Transverse colon (tissue), 4 donors: ENCODE data around the gene IL15. TPM values are rescaled to one million over a fixed set of nuclear protein-coding genes. Genes with fewer than 3 reads are reported as not detected.
"Not testable (repeated sequence)": the region's sequence is repeated elsewhere in the genome, so short reads cannot be mapped to it uniquely, and the experiment has no call there.

Source experiments
- DNase-seq: peaks from one replicate; pipeline ENCODE4 v3.0.0-alpha.2; 2019
- H3K27ac ChIP-seq, 4 donors: fragments of 200-600 bp; sonication (generic); 2 replicates each; pipeline ENCODE4 v1.5.1; 2016 to 2018; ENCODE audit warnings: inconsistent platforms in 4 of 4
- H3K27me3 ChIP-seq: fragments of 200-600 bp; sonication (generic); 2 replicates; pipeline ENCODE4 v1.5.1; 2017; ENCODE audit warnings: inconsistent platforms
- H3K36me3 ChIP-seq, 4 donors: fragments of 200-600 bp; sonication (generic); 2 replicates each; pipeline ENCODE4 v1.5.1; 2017 to 2019; ENCODE audit warnings: inconsistent platforms in 4 of 4
- H3K4me1 ChIP-seq, 4 donors: fragments of 200-600 bp; sonication (generic); 2 replicates each; pipeline ENCODE4 v1.5.1; 2017 to 2020; ENCODE audit warnings: inconsistent platforms in 4 of 4
- H3K4me3 ChIP-seq, 4 donors: fragments of 200-600 bp; sonication (generic); 1 replicate in 1 of 4; 2 replicates in 3 of 4; pipeline versions ENCODE4 v1.5.1 to v1.6.1; 2017 to 2019; ENCODE audit warnings: inconsistent platforms in 4 of 4
- H3K9me3 ChIP-seq, 2 donors: fragments of 200-600 bp; sonication (generic); 2 replicates each; pipeline ENCODE4 v1.5.1; 2017 to 2019; ENCODE audit warnings: inconsistent platforms in 2 of 2
- CTCF ChIP-seq, 5 experiments: fragments of 200-600 bp in 3 of 5; fragments of 450-650 bp in 2 of 5; sonication (generic) in 3 of 5; IDR thresholded peaks; 1 replicate in 2 of 5; 2 replicates in 3 of 5; pipeline ENCODE4 v1.5.1; 2016 to 2017; ENCODE audit warnings: antibody characterized with exemption in 5 of 5, inconsistent platforms in 3 of 5, mild to moderate bottlenecking in 2 of 5, moderate library complexity in 1 of 5
- EP300 ChIP-seq: sonication (generic); formaldehyde crosslinking; IDR thresholded peaks from one replicate; pipeline ENCODE4 v1.6.1; 2017; ENCODE audit warnings: antibody characterized with exemption, low read depth
- POLR2A ChIP-seq: fragments of 450-650 bp; IDR thresholded peaks from one replicate; pipeline ENCODE4 v1.6.1; 2016; ENCODE audit warnings: antibody characterized with exemption, mild to moderate bottlenecking, moderate library complexity
- POLR2AphosphoS5 ChIP-seq, 3 donors: sonication (generic); formaldehyde crosslinking; IDR thresholded peaks; one replicate each; pipeline ENCODE4 v1.6.1; 2016; ENCODE audit warnings: antibody characterized with exemption in 3 of 3
- WGBS, 2 donors: methylation state at CpG; one replicate each; pipeline ENCODE4 v1.1.5; 2018; ENCODE audit warnings: low coverage in 1 of 2; 5-methylcytosine and 5-hydroxymethylcytosine counted together
- in situ Hi-C, 4 donors: fragments of 200-750 bp; cut with MboI; loops; one replicate each; pipeline versions ENCODE4 v1.15.0 to v1.15.1; 2017; ENCODE audit warnings: low sequenced_read_pairs in 3 of 4, low pct_ligation_motif_present in 1 of 4, low pct_unique_long_range_greater_than_20kb in 1 of 4
- intact Hi-C: fragments of 100-400 bp; cut with DNase I; formaldehyde crosslinking; loops from one replicate; pipeline ENCODE4 v1.15.1; 2023; ENCODE audit warnings: low total_unique reads
- total RNA-seq, 4 donors: library from RNA; depleted of rRNA; stranded (reverse); fragments of >200 nt; gene quantifications; one replicate each; pipeline ENCODE4 v1.1.0, GENCODE V29; 2016

IL15 gene
- total RNA-seq, 4 donors from 2014 or later: 0.75 to 14.0 (median 5.2) TPM

- intact Hi-C loops (loop anchor here (10.0 kb wide), 1 partner anchor 1341 kb away; no protein-coding TSS in a partner anchor), in situ Hi-C loops (no loop called here)
- Histone ChIP-seq H3K27me3 (no peaks in the 10 kb centered on the region), H3K27ac (no peak overlapping the region), H3K4me3 (no peak overlapping the region), H3K36me3 (no peaks in the 10 kb centered on the region), H3K4me1 (no peaks in the 10 kb centered on the region), H3K9me3 (no peaks in the 10 kb centered on the region)
- 97% methylated on average over 11 of the region's 18 CpGs; no CpG with 5 or more reads in 1 of the 2 donors for WGBS, 2 donors
- DNase-seq: no peak
- TF ChIP-seq POLR2AphosphoS5 (IDR thresholded peaks at IDR 0.05) (no peak), CTCF (IDR thresholded peaks at IDR 0.05) (no peak), POLR2A (no peak), EP300 (no peak)
These were observed 30.9 kb upstream of the IL15 start for GRCh38 chr4:141605425-141605856.

GRCh38 chr4:141609243-141609642, 27.1 kb upstream of the IL15 start:
- no peak overlapping the region for H3K27ac ChIP-seq
- H3K4me3 ChIP-seq: no peak overlapping the region
- H3K27me3 ChIP-seq: no peaks in the 10 kb centered on the region
- H3K9me3 ChIP-seq: no peaks in the 10 kb centered on the region
- DNase-seq: no peak
- in situ Hi-C loops: no loop called here
- no peaks in the 10 kb centered on the region for H3K4me1 ChIP-seq
- TF ChIP-seq POLR2A (no peak), CTCF (IDR thresholded peaks at IDR 0.05) (no peak), EP300 (no peak), POLR2AphosphoS5 (IDR thresholded peaks at IDR 0.05) (no peak)
- no peaks in the 10 kb centered on the region for H3K36me3 ChIP-seq
- intact Hi-C loops: loop anchor here (10.0 kb wide), 1 partner anchor 1344 kb away; no protein-coding TSS in a partner anchor
- WGBS, 2 donors: 71 to 82% methylated on average over 4 of the region's 4 CpGs

- intact Hi-C loops: no loop called here
- no peaks in the 10 kb centered on the region for H3K4me1 ChIP-seq
- no peaks in the 10 kb centered on the region for H3K9me3 ChIP-seq
- TF ChIP-seq EP300: no peak
- no peak for TF ChIP-seq POLR2A
- no peak for TF ChIP-seq POLR2AphosphoS5 (IDR thresholded peaks at IDR 0.05)
- no peak for TF ChIP-seq CTCF (IDR thresholded peaks at IDR 0.05)
- H3K4me3 ChIP-seq: no peak overlapping the region
- no peak for DNase-seq
- no peak overlapping the region for H3K27ac ChIP-seq
- no peaks in the 10 kb centered on the region for H3K27me3 ChIP-seq
- in situ Hi-C loops: no loop called here
- no peaks in the 10 kb centered on the region for H3K36me3 ChIP-seq
These were observed 26.0 kb upstream of the IL15 start for GRCh38 chr4:141610365-141610764.

- no peaks in the 10 kb centered on the region for H3K9me3 ChIP-seq
- in situ Hi-C loops: no loop called here
- H3K27me3 ChIP-seq: no peaks in the 10 kb centered on the region
- no peaks in the 10 kb centered on the region for H3K4me1 ChIP-seq
- no peak overlapping the region for H3K4me3 ChIP-seq
- intact Hi-C loops: no loop called here
- WGBS, 2 donors: 25 to 77% methylated on average over 1 to 11 of the region's 11 CpGs
- H3K36me3 ChIP-seq: no peaks in the 10 kb centered on the region
- no peak for DNase-seq
- no peak for TF ChIP-seq EP300
- TF ChIP-seq POLR2A: no peak
- no peak for TF ChIP-seq CTCF (IDR thresholded peaks at IDR 0.05)
- no peak for TF ChIP-seq POLR2AphosphoS5 (IDR thresholded peaks at IDR 0.05)
- no peak overlapping the region for H3K27ac ChIP-seq
These were observed 21.4 kb upstream of the IL15 start for GRCh38 chr4:141614878-141615586.

- in situ Hi-C loops: not testable (repeated sequence)
These were observed 20.8 kb upstream of the IL15 start for GRCh38 chr4:141615587-141615918.

More at GRCh38 chr4:141615587-141615918, 20.8 kb upstream of the IL15 start:
- H3K36me3 ChIP-seq, H3K27me3 ChIP-seq, H3K9me3 ChIP-seq, H3K4me1 ChIP-seq, H3K27ac ChIP-seq, H3K4me3 ChIP-seq, intact Hi-C loops, DNase-seq: not testable (repeated sequence)
- WGBS, 2 donors: 93% methylated on average over 8 of the region's 8 CpGs; no CpG with 5 or more reads in 1 of the 2 donors
